ENCODE results near the gene LNPEP.

LNPEP gene

DNA sequence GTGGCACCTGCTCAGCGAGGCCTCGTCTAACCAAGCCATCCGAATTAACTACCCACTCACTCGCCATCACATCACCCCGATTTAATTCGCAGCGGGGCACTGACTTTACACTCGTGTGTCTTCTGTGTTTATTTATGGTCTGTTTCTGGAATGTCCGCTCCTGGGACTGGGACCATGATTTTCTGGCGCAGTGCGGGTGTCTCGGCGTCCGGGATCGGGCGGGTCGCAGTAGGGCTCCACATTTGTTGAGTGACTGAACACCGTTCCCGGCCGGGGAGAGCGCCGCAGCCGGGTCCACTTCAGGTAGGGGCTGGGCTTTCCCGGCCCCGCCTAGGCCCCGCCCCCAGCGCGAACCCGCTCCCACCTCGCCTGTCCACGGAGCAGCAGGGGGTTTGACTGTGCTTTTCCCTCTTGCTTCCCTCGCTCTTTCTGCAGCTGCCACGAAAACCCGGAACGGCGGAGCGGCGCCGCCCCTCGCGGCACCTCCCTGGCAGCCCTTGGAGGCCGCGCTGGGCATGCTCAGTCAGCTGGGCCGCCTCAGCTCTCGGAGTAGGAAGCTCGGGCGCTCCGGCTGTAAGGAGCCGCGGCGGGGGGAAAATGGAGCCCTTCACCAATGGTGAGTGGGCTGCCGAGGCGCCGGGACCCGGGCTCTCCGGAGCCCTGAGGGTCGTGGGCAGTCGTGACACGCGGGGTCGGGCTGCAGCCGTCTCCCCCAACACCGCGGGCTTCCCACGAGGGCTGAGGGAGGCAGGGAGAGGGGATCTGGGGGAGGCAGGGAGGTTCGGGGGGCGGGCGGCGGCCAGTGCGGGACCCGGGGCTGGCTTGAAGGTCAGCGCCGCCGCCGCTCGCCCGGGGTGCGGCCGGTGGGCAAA is at the start of gene LNPEP:
Gene LNPEP, plus strand, starts transcription at position 522 of the 872 bp plus-strand sequence. Its CDS starts 76 bp downstream, at position 598.
- DNase-seq (ENCODE audit: low spot score), result peak; percentile 88

- DNase-seq (ENCODE audit: low spot score), result no peak
Observed at GRCh38 chr5:96893342-96893741, 42.5 kb upstream of the LNPEP start.

DNA sequence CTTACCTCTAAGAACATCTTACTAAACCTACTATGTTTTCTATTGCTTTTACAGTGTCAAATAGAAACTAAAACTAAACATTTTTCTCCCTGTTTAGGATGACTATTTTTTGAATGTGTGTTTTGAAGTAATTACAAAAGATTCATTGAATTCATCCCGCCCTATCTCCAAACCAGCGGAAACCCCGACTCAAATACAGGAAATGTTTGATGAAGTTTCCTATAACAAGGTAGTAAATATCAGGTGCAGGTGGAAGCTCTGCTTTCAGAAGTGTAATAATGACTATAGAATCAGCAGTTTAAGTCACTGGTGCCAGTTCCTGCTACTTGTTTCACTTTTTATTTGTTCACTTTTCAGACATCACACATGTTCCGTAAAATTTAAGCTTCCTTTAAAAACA is 39.6 kb upstream of the LNPEP start:
- no peak for DNase-seq (ENCODE audit: low spot score)

GRCh38 chr5:96896806-96897205 is 39.1 kb upstream of the LNPEP start:
- DNase-seq (ENCODE audit: low spot score), result no peak

DNA sequence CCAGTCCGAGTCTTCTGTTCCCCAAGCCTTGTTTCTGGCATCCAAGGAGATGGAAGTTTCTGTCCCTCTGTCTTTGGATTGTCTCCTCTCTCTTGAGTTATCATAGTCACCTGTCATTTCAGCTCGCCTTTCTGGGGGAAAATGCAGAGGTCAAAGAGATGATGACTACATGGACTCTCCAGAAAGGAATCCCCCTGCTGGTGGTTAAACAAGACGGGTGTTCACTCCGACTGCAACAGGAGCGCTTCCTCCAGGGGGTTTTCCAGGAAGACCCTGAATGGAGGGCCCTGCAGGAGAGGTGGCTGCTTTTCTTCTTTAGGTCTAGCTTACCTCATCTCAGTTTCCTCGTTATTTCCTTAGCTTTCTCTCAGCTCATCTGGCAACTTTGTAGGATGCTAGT is 34.5 kb upstream of the LNPEP start:
- no peak for DNase-seq (ENCODE audit: low spot score)

- DNase-seq (ENCODE audit: low spot score), result no peak
Observed at GRCh38 chr5:96901841-96902240, 34.0 kb upstream of the LNPEP start.

GRCh38 chr5:96902876-96903275 is 33.0 kb upstream of the LNPEP start:
- DNase-seq (ENCODE audit: low spot score), result no peak

DNA sequence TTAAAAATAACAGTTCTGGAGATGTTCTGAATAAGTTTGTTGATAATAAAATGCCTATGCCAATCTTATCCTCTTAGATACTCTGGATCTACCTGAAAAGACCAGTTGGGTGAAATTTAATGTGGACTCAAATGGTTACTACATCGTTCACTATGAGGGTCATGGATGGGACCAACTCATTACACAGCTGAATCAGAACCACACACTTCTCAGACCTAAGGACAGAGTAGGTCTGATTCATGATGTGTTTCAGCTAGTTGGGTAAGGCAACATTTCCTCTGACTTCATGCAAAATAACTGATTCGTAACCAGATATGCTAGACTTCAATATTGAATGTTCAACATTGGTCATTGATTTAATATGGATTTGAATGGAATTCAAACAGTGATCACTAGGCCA is 32.6 kb upstream of the LNPEP start:
- DNase-seq (ENCODE audit: low spot score), result no peak

DNA sequence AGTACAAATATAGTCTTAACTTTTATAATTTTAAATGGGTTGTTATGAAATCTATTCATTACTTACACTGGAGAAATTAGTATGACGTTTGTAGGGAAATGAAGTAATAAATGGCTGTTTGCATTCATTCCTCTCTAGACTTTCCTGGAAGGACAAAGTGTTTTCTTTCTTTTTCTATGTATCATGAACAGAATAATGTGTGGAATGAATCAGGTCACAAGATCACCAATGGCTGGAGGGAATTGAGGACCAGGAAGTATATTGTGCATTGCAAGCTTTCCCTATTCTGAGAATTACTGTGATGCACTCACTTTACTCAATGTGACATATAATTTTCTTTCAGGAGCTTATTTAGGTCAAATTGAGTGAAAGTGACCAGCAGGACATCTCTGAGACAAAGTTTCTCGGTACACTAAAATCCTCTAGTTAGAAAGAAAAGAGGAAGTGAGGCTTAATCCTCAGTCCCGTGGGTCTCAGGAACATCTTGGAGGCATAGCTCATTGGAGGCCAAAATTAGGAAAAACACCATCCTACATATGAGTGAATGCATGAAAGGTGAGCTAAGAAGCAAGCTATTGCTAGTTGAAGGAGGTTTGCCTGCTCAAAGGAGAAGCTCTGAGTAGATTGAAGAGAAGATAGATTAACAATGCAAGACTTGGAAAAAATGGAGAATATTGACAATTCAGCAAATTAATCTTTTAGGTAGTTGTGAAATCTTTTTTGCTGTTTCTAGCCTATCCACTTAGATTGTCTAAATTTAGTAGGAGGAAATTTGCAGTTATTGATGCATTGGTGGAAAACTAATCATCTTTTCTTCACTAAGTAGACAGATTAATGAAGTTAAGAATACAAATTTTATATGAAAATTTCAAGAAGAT is 31.6 kb upstream of the LNPEP start:
- no peak for DNase-seq (ENCODE audit: low spot score)

- no peak for DNase-seq (ENCODE audit: low spot score)
Observed at GRCh38 chr5:96905864-96906263, 30.0 kb upstream of the LNPEP start.

- DNase-seq (ENCODE audit: low spot score), result no peak
Observed at GRCh38 chr5:96909003-96909402, 26.9 kb upstream of the LNPEP start.

- DNase-seq (ENCODE audit: low spot score), result no peak
Observed at GRCh38 chr5:96909435-96909834, 26.4 kb upstream of the LNPEP start.

- DNase-seq (ENCODE audit: low spot score), result no peak
Observed at GRCh38 chr5:96911139-96911538, 24.7 kb upstream of the LNPEP start.

DNA sequence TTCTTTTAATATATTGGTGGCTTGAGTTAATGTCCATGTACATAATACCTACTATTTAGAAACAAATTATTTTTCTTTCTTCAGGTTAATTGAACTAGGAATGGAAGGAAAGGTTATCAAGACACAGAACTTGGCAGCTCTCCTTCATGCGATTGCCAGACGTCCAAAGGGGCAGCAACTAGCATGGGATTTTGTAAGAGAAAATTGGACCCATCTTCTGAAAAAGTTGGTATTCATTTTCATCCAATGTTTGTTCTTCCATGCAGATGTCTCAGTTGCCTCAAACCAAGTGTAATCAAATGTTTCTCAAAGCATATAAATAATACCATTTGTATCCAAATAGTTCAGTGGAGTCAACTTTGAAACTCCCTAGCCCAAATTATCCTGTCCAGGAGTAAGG is 22.6 kb upstream of the LNPEP start:
- no peak for DNase-seq (ENCODE audit: low spot score)

DNA sequence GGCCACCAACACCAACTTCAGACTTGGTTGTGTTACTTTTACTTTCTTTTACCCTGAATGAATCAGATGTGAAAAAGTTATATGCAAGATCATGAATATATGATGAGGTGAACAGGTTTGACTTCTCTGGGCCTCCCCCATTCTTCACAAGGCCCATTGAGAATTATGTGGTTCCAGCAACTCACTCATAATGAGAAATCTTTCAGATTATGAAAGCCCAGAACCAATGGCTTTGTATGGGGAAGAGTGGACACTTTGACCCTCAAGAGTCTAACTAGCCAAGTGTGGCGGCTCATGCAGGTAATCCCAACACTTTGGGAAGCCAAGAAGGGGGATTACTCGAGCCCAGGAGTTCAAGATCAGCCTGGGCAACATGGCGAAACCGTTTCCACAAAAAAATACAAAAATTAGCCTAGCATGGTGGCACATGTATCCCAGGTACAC is 16.1 kb upstream of the LNPEP start:
- DNase-seq (ENCODE audit: low spot score), result no peak

DNA sequence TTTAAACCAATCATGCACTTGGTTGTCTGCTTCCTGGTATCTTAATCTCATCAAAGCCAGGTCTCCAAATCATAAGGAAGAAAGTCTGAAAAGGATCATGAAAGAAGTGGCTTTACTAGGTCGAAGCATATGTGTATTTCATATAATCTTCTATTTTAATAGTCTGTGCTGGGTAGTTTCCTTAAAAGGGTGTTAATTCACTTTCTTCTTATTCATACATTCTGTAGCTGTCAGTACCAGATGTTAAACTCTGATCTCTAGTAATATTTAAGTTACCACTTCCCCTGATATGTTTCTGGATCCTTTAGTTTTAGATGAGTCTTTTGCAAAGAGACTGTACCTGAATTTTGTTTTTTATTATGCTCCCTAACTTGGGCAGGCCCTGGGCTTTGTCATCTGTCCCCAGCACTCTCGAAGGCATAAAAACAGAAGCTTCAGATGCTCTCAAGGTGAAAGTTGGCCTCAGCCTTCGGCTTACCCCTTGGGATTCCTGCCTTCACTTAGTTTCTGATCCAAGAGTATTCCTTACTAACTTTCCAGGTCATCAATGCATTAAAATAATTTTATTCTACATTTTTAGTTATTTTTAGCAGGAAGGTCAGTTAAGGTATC is 15.0 kb upstream of the LNPEP start:
- no peak for DNase-seq (ENCODE audit: low spot score)

- DNase-seq (ENCODE audit: low spot score), result no peak
Observed at GRCh38 chr5:96922499-96923244, 13.2 kb upstream of the LNPEP start.

DNA sequence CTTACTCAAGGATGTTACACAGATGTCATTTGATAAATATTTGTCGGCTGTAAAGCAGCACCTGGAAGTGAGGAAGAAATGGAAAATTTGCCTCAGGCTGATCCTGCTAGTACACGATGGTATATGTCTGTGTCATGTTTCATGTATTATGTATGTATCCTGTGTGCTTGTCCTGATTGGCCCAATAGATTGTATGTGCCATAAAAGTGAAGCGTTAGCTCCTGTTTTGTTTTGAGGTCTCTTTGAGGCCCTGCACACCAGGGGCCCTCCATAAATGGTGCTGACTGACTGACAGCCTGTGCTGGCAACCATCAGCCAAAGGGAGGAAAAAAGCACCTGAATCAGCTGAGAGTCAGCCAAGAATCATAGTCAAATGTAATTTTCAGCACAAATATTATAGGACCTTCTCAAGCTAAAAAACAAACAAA is 11.8 kb upstream of the LNPEP start:
- no peak for DNase-seq (ENCODE audit: low spot score)

- DNase-seq (ENCODE audit: low spot score), result no peak
Observed at GRCh38 chr5:96926276-96926675, 9.6 kb upstream of the LNPEP start.

DNA sequence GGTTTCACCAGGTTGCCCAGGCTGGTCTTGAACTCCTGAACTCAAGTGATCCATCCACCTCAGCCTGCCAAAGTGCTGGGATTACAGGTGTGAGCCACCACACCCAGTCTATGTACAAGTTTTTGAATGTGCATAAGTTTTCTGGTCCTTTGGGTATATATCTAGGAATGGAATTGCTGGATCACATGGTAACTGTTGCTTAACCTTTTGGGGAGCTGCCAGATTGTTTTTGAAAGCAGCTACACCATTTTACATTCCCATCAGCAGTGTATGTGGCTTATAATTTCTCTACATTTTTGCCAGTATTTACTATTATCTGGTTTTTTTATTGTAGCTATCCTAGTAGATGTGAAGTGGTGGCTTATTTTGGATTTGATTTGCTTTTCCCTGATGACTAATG is 8.9 kb upstream of the LNPEP start:
- no peak for DNase-seq (ENCODE audit: low spot score)

- peak; percentile 36 for DNase-seq (ENCODE audit: low spot score)
Observed at GRCh38 chr5:96928931-96929708, 6.8 kb upstream of the LNPEP start.
